ENCODE data around the gene CDK5RAP2.

CDK5RAP2 gene

GRCh38 chr9:120402741-120403542, 177.0 kb downstream of the CDK5RAP2 start:
- no peak for DNase-seq
- peaks cover 65% of the 10 kb centered on the region for H3K36me3 Mint-ChIP-seq (ENCODE audit: low read depth)

GRCh38 chr9:120399940-120400339, 180.0 kb downstream of the CDK5RAP2 start:
- no peak for TF ChIP-seq CTCF (IDR thresholded peaks at IDR 0.05)
- Mint-ChIP-seq H3K27me3 (ENCODE audit: low read depth, poor library complexity) (no peaks in the 10 kb centered on the region), H3K4me3 (no peak overlapping the region), H3K9me3 (no peaks in the 10 kb centered on the region), H3K27ac (no peak overlapping the region), H3K4me1 (no peaks in the 10 kb centered on the region), H3K36me3 (ENCODE audit: low read depth) (peaks cover 73% of the 10 kb centered on the region)
- DNase-seq = no peak

More at GRCh38 chr9:120402741-120403542, 177.0 kb downstream of the CDK5RAP2 start:
- H3K27me3 Mint-ChIP-seq (ENCODE audit: low read depth, poor library complexity) = no peaks in the 10 kb centered on the region
- no peaks in the 10 kb centered on the region for H3K9me3 Mint-ChIP-seq
- H3K27ac Mint-ChIP-seq = peak overlapping the region; percentile 49
- TF ChIP-seq CTCF (IDR thresholded peaks at IDR 0.05) = no peak
- H3K4me3 Mint-ChIP-seq = no peak overlapping the region
- H3K4me1 Mint-ChIP-seq = no peaks in the 10 kb centered on the region

GRCh38 chr9:120398286-120398685, 181.7 kb downstream of the CDK5RAP2 start:
- H3K4me3 Mint-ChIP-seq = no peak overlapping the region
- no peaks in the 10 kb centered on the region for H3K9me3 Mint-ChIP-seq
- peaks cover 10% of the 10 kb centered on the region for H3K4me1 Mint-ChIP-seq
- no peak for DNase-seq
- no peak overlapping the region for H3K27ac Mint-ChIP-seq
- no peaks in the 10 kb centered on the region for H3K27me3 Mint-ChIP-seq (ENCODE audit: low read depth, poor library complexity)
- TF ChIP-seq CTCF (IDR thresholded peaks at IDR 0.05) = no peak
- peaks cover 70% of the 10 kb centered on the region for H3K36me3 Mint-ChIP-seq (ENCODE audit: low read depth)

- Mint-ChIP-seq H3K4me1 (peaks cover 10% of the 10 kb centered on the region), H3K27me3 (ENCODE audit: low read depth, poor library complexity) (no peaks in the 10 kb centered on the region), H3K4me3 (no peak overlapping the region), H3K9me3 (no peaks in the 10 kb centered on the region), H3K27ac (no peak overlapping the region), H3K36me3 (ENCODE audit: low read depth) (peaks cover 69% of the 10 kb centered on the region)
- TF ChIP-seq CTCF (IDR thresholded peaks at IDR 0.05) = no peak
- DNase-seq = no peak
Measured at GRCh38 chr9:120397453-120397852, 182.5 kb downstream of the CDK5RAP2 start.

- no peak for DNase-seq
- Mint-ChIP-seq H3K4me3 (no peak overlapping the region), H3K4me1 (peaks cover 10% of the 10 kb centered on the region), H3K27me3 (ENCODE audit: low read depth, poor library complexity) (no peaks in the 10 kb centered on the region), H3K27ac (no peak overlapping the region), H3K36me3 (ENCODE audit: low read depth) (peaks cover 69% of the 10 kb centered on the region), H3K9me3 (no peaks in the 10 kb centered on the region)
- no peak for TF ChIP-seq CTCF (IDR thresholded peaks at IDR 0.05)
Measured at GRCh38 chr9:120396931-120397330, 183.0 kb downstream of the CDK5RAP2 start.

GRCh38 chr9:120396418-120396817, 183.5 kb downstream of the CDK5RAP2 start:
- H3K27me3 Mint-ChIP-seq (ENCODE audit: low read depth, poor library complexity) = no peaks in the 10 kb centered on the region
- no peak for DNase-seq
- H3K4me3 Mint-ChIP-seq = no peak overlapping the region
- H3K9me3 Mint-ChIP-seq = no peaks in the 10 kb centered on the region
- peak overlapping the region; percentile 86 for H3K27ac Mint-ChIP-seq
- peaks cover 69% of the 10 kb centered on the region for H3K36me3 Mint-ChIP-seq (ENCODE audit: low read depth)
- H3K4me1 Mint-ChIP-seq = peaks cover 10% of the 10 kb centered on the region
- TF ChIP-seq CTCF (IDR thresholded peaks at IDR 0.05) = no peak
